CD4-positive, CD25-positive, alpha-beta regulatory T cell (primary cell): ENCODE data around the gene GID8. TPM values are rescaled to one million over a fixed set of nuclear protein-coding genes. Genes with fewer than 3 reads are reported as not detected.

Experiments
- ATAC-seq, 2 donors: fragments of 150-1000 bp; cut with Tn5 transposase; one replicate each; pipeline ENCODE4 v1.10.0; 2021; ENCODE audit warnings: low read depth in 2 of 2, moderate number of reproducible peaks in 2 of 2, moderate library complexity in 1 of 2
- DNase-seq, 3 donors: peaks; one replicate each; pipeline versions ENCODE4 v3.0.0 to v3.0.0-alpha.2; 2012 to 2022; ENCODE audit warnings: mixed read lengths in 1 of 3
- H3K27ac ChIP-seq: one replicate; pipeline ENCODE4 v1.7.0; 2013; ENCODE audit warnings: mild to moderate bottlenecking, low read length; ENCODE audit not compliant: insufficient read depth, poor library complexity, severe bottlenecking
- H3K27me3 ChIP-seq: one replicate; pipeline ENCODE4 v1.7.0; 2013; ENCODE audit warnings: low read length; ENCODE audit not compliant: control insufficient read depth, insufficient read depth
- H3K36me3 ChIP-seq: one replicate; pipeline ENCODE4 v1.7.0; 2013; ENCODE audit warnings: mild to moderate bottlenecking, low read length, moderate library complexity; ENCODE audit not compliant: control insufficient read depth, insufficient read depth
- H3K4me1 ChIP-seq: 2 replicates; pipeline ENCODE4 v1.7.0; 2013; ENCODE audit warnings: mild to moderate bottlenecking, low read length; ENCODE audit not compliant: insufficient read depth, control insufficient read depth, poor library complexity, severe bottlenecking
- H3K4me3 ChIP-seq: one replicate; pipeline ENCODE4 v1.7.0; 2013; ENCODE audit warnings: low read depth, mild to moderate bottlenecking, low read length, moderate library complexity
- H3K9me3 ChIP-seq, 2 experiments: 1 replicate in 1 of 2; 2 replicates in 1 of 2; pipeline ENCODE4 v1.7.0; 2013; ENCODE audit warnings: low read length in 2 of 2, mild to moderate bottlenecking in 1 of 2, moderate library complexity in 1 of 2; ENCODE audit not compliant: control insufficient read depth in 2 of 2
- H3K27ac Mint-ChIP-seq, 3 donors: one replicate each; pipeline ENCODE4 v1.8.0; 2020 to 2022; ENCODE audit warnings: mild to moderate bottlenecking in 3 of 3, mixed read lengths in 3 of 3, moderate library complexity in 2 of 3
- H3K27me3 Mint-ChIP-seq: one replicate; pipeline ENCODE4 v1.8.0; 2022; ENCODE audit warnings: mild to moderate bottlenecking, mixed read lengths
- H3K36me3 Mint-ChIP-seq: one replicate; pipeline ENCODE4 v1.8.0; 2020; ENCODE audit warnings: mixed read lengths
- H3K4me1 Mint-ChIP-seq, 4 donors: one replicate each; pipeline ENCODE4 v1.8.0; 2020 to 2022; ENCODE audit warnings: mixed read lengths in 4 of 4, mild to moderate bottlenecking in 1 of 4
- H3K4me3 Mint-ChIP-seq, 4 donors: one replicate each; pipeline ENCODE4 v1.8.0; 2020 to 2022; ENCODE audit warnings: mild to moderate bottlenecking in 4 of 4, mixed read lengths in 4 of 4, moderate library complexity in 3 of 4
- H3K9me3 Mint-ChIP-seq, 7 donors: one replicate each; pipeline ENCODE4 v1.8.0; 2020 to 2022; ENCODE audit warnings: mixed read lengths in 7 of 7, mild to moderate bottlenecking in 3 of 7, moderate library complexity in 2 of 7
- polyA plus RNA-seq, 4 donors: library from polyadenylated mRNA; unstranded; fragments of 300-500 nt; fragmentation: Illumina TruSeq; gene quantifications; one replicate each; pipeline ENCODE4 v1.2.3, GENCODE V29; 2021
- total RNA-seq: library from RNA; stranded (reverse); gene quantifications from one replicate; pipeline ENCODE4 v1.2.3, GENCODE V29; 2022

The GID8 gene
- total and polyA plus RNA-seq, 5 donors from 2014 or later, result 15.5 to 31.9 (median 17.8) TPM

DNA sequence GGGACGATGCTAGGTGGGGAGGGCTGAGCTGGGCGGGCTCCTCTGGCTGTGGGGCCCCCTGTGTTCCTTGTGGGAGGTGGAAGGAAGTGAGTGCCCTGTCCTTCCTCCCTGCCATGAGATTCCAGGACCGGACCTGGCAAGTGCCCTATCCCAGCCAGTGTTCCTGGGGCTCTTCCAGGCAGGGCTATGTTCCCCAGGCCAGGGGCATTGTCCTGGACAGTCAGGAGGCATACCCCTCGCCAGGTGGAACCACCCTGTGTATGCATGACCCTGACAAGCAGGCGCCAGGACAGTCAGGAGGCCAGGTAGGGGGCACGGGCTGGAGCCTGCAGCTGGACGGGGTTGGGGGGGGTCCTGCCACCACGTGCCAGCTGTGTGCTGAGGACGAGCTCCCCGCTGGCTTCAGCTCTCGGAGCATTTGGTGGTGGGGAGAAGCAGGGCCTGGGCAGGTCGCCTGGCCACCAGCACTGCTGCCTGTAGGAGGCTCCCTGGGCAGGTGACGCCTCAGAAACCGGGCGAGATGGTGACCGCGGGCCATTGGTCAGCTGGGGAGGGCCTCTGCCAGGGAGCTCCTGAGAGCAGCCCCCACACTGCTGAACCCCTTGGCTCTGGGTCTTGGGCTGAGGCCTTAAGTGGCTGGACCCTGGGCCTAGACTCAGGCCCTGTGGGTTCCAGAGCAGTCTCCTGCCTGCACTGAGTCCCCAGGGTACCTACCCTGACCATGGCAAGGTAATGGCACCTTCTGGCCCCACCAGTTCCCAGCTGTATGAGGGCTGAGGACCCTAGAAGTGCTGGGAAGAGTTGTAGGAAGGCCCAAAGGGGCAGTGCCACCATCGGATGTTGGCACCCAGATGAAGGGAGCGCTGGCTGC is 15.3 kb downstream of the GID8 start:
- H3K27ac ChIP-seq, result peak overlapping the region; percentile 83
- ATAC-seq, result no peak
- H3K4me3 ChIP-seq, result peak overlapping the region; percentile 26
- H3K27ac Mint-ChIP-seq, result peak overlapping the region in 2 of 3 donors; percentile 91 to 95
- peaks cover 14% of the 10 kb centered on the region for H3K36me3 ChIP-seq
- H3K27me3 Mint-ChIP-seq, result no peaks in the 10 kb centered on the region
- H3K4me3 Mint-ChIP-seq, result peak overlapping the region; percentile 83 to 92 (median 88)
- peaks cover 13% of the 10 kb centered on the region for H3K36me3 Mint-ChIP-seq
- DNase-seq, result peak in 1 of 3 donors; percentile 12
- H3K9me3 Mint-ChIP-seq, result no peaks in the 10 kb centered on the region
- peaks cover 34% of the 10 kb centered on the region for H3K4me1 ChIP-seq
- H3K4me1 Mint-ChIP-seq, result peaks cover 2 to 32% (median 9%) of the 10 kb centered on the region in 4 donors
- no peaks in the 10 kb centered on the region for H3K9me3 ChIP-seq
- H3K27me3 ChIP-seq, result no peaks in the 10 kb centered on the region

GRCh38 chr20:62953839-62954703 is 16.1 kb downstream of the GID8 start:
- Histone ChIP-seq H3K36me3 (peaks cover 6% of the 10 kb centered on the region), H3K27ac (peak overlapping the region; percentile 83), H3K4me3 (peak overlapping the region; percentile 26), H3K4me1 (peaks cover 38% of the 10 kb centered on the region), H3K9me3 (no peaks in the 10 kb centered on the region), H3K27me3 (no peaks in the 10 kb centered on the region)
- DNase-seq (peak; percentile 52 to 93 (median 75)), ATAC-seq (peak; percentile 87 to 92)
- H3K4me3 Mint-ChIP-seq, result peak overlapping the region; percentile 83 to 92 (median 88)
- peak overlapping the region; percentile 91 to 98 (median 95) for H3K27ac Mint-ChIP-seq
- H3K4me1 Mint-ChIP-seq, result peaks cover 2 to 34% (median 9%) of the 10 kb centered on the region in 4 donors
- peaks cover 6% of the 10 kb centered on the region for H3K36me3 Mint-ChIP-seq
- no peaks in the 10 kb centered on the region for H3K27me3 Mint-ChIP-seq
- no peaks in the 10 kb centered on the region for H3K9me3 Mint-ChIP-seq

DNA sequence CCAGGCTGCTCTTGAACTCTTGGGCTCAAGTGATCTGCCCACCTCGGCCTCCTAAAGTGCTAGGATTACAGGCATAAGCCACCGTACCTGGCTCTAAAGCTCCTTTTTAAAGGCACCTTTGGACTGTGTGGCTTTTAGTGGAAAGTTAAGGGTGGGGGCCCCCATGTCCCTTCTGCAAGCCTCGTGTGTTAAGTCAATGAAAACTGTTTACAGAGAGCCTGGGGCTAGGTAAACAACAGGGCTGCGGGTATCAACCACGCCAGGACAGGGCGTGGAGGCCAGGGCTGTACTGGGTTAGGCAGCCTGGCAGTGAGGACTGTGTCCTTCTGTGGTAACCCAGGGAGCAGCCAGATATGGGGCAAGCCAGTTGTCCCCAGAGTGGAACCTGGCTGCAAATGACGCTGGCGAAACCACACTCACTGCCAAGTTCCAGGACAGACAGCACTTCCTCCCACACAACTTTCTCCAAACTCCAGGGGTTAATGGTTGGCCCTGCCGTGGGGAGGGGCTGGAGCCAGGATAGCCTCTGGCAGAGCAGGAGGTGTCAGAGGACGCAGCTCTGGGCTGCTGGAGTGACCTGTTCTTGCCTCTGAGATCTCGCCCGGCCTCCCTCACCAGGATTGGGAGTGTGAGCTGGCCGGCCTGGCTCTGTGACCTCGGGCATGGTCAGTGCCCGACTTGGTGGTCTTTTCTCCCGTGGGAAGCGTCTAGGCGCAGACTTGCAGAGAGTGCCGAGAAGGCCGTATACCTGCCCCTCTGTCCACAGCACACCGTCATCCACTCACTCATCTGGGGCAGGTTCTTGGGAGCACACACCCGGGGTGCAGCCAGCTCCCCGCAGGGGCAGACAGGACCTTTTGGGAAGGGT is 17.8 kb downstream of the GID8 start:
- H3K4me1 ChIP-seq, result peaks cover 38% of the 10 kb centered on the region
- Mint-ChIP-seq H3K4me1 (peaks cover 2 to 39% (median 9%) of the 10 kb centered on the region in 4 donors), H3K4me3 (peak overlapping the region in 1 of 4 donors; percentile 73), H3K27ac (peak overlapping the region in 1 of 3 donors; percentile 25), H3K27me3 (no peaks in the 10 kb centered on the region), H3K36me3 (no peaks in the 10 kb centered on the region), H3K9me3 (no peaks in the 10 kb centered on the region)
- no peaks in the 10 kb centered on the region for H3K9me3 ChIP-seq
- peak overlapping the region; percentile 33 for H3K27ac ChIP-seq
- ATAC-seq (no peak), DNase-seq (no peak)
- H3K27me3 ChIP-seq, result no peaks in the 10 kb centered on the region
- H3K36me3 ChIP-seq, result no peaks in the 10 kb centered on the region
- H3K4me3 ChIP-seq, result no peak overlapping the region

- peak overlapping the region in 1 of 4 donors; percentile 73 for H3K4me3 Mint-ChIP-seq
- no peaks in the 10 kb centered on the region for H3K36me3 Mint-ChIP-seq
- H3K27me3 Mint-ChIP-seq, result no peaks in the 10 kb centered on the region
- H3K9me3 Mint-ChIP-seq, result no peaks in the 10 kb centered on the region
- no peaks in the 10 kb centered on the region for H3K36me3 ChIP-seq
- peaks cover 0 to 39% (median 7%) of the 10 kb centered on the region in 4 donors for H3K4me1 Mint-ChIP-seq
- H3K27ac ChIP-seq, result no peak overlapping the region
- no peak overlapping the region for H3K4me3 ChIP-seq
- no peaks in the 10 kb centered on the region for H3K27me3 ChIP-seq
- DNase-seq, result no peak
- H3K4me1 ChIP-seq, result peaks cover 37% of the 10 kb centered on the region
- ATAC-seq, result no peak
- H3K9me3 ChIP-seq, result no peaks in the 10 kb centered on the region
- H3K27ac Mint-ChIP-seq, result no peak overlapping the region
These were observed 18.6 kb downstream of the GID8 start for GRCh38 chr20:62956387-62957135.

GRCh38 chr20:62957136-62958117 is 19.5 kb downstream of the GID8 start:
- no peaks in the 10 kb centered on the region for H3K27me3 Mint-ChIP-seq
- peaks cover 29% of the 10 kb centered on the region for H3K4me1 ChIP-seq
- no peak overlapping the region for H3K27ac Mint-ChIP-seq
- H3K36me3 ChIP-seq, result no peaks in the 10 kb centered on the region
- no peak overlapping the region for H3K27ac ChIP-seq
- no peak for ATAC-seq
- peaks cover 0 to 33% (median 7%) of the 10 kb centered on the region in 4 donors for H3K4me1 Mint-ChIP-seq
- no peak overlapping the region for H3K4me3 Mint-ChIP-seq
- no peaks in the 10 kb centered on the region for H3K9me3 Mint-ChIP-seq
- no peaks in the 10 kb centered on the region for H3K36me3 Mint-ChIP-seq
- H3K4me3 ChIP-seq, result no peak overlapping the region
- H3K27me3 ChIP-seq, result no peaks in the 10 kb centered on the region
- H3K9me3 ChIP-seq, result no peaks in the 10 kb centered on the region
- DNase-seq, result no peak

DNA sequence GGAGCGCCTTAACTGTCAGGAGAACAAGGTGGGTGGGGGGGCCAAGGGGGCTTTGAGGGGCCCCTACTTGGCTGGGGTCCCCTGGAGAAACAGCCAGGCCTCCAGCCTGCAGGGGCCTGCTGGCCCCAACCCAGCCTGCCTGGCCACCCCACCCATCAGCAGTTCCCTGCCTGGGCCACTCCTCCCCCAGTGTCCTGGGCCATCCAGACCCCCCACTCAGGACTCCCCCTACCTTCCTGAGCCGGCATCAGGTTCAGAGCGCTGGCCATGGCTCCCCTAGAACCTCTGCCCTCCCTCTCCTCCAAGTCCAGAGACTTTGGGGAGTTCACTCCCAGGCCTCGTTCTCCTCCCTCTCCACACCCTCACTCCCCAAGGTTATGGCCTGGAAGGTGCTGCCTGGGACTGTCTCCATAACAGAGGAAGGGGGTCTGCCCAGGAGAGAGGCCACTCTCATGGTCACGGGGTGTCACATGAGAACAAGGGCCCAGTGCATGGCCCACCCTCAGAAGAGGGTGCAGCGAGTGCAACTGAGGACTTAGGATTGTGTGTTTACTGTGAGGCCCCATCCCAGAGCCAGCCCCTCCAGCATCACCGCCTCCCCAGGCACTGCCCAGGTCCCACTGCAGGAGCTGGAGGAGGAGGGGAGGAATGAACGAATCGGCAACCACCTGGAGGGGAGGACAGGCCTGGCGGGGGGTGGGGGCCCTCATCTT is 20.6 kb downstream of the GID8 start:
- Histone ChIP-seq H3K27me3 (no peaks in the 10 kb centered on the region), H3K9me3 (no peaks in the 10 kb centered on the region), H3K4me1 (peaks cover 19% of the 10 kb centered on the region), H3K27ac (no peak overlapping the region), H3K4me3 (no peak overlapping the region), H3K36me3 (no peaks in the 10 kb centered on the region)
- H3K4me1 Mint-ChIP-seq, result peaks cover 0 to 25% (median 7%) of the 10 kb centered on the region in 4 donors
- H3K27ac Mint-ChIP-seq, result no peak overlapping the region
- H3K9me3 Mint-ChIP-seq, result no peaks in the 10 kb centered on the region
- ATAC-seq (no peak), DNase-seq (no peak)
- H3K36me3 Mint-ChIP-seq, result no peaks in the 10 kb centered on the region
- H3K4me3 Mint-ChIP-seq, result no peak overlapping the region
- no peaks in the 10 kb centered on the region for H3K27me3 Mint-ChIP-seq
